Coronary artery (tissue), 2 donors: ENCODE results near the gene ASB7.
A peak's percentile ranks its signal among the peaks of the same experiment; 100 is the strongest.

Experiments used
- DNase-seq: peaks from one replicate; pipeline ENCODE4 v3.0.0-alpha.2; 2017; ENCODE audit warnings: low spot score
- H3K27ac ChIP-seq, 2 donors: fragments of 200-600 bp; sonication (generic); one replicate each; pipeline ENCODE4 v1.5.1; 2016 to 2019
- H3K4me3 ChIP-seq: fragments of 200-600 bp; sonication (generic); 2 replicates; pipeline ENCODE4 v1.5.1; 2016; ENCODE audit warnings: mild to moderate bottlenecking, moderate library complexity
- TF ChIP-seq, protein P1 (sequence below): fragments of 200-600 bp; sonication (generic); IDR thresholded peaks from one replicate; pipeline ENCODE4 v1.5.1; 2019; ENCODE audit warnings: antibody characterized with exemption

Gene ASB7

DNA sequence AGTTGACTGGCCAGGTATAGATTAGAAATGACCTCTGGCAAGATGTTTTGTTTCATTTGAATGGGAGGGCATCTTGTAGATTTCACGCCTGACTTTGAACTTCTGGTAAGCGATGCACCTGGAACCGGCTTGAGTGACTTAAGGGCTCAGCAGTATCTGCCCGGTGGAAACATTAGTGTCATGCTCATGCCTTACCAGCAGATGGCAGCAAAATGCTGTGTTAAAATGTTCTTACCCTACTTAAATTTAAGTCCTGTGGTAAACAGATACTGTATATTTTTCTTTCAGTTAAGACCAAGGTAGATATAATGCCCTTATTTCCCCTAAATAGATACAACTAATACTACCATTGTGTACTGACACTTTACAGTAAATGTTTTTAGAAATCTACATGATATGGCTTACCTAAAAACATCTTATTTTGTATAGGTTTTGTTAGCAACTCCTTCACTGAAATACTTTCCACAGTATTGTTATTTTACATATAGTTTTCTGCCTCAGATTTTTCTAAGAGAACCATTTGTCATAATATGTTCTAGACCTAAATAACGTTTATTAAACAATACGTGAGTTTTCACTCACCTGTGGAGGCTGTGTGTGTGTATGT lies 25.5 kb downstream of the ASB7 start:
- DNase-seq = no peak
- Histone ChIP-seq H3K27ac (no peak overlapping the region), H3K4me3 (no peak overlapping the region)
- TF ChIP-seq, protein P1, sequence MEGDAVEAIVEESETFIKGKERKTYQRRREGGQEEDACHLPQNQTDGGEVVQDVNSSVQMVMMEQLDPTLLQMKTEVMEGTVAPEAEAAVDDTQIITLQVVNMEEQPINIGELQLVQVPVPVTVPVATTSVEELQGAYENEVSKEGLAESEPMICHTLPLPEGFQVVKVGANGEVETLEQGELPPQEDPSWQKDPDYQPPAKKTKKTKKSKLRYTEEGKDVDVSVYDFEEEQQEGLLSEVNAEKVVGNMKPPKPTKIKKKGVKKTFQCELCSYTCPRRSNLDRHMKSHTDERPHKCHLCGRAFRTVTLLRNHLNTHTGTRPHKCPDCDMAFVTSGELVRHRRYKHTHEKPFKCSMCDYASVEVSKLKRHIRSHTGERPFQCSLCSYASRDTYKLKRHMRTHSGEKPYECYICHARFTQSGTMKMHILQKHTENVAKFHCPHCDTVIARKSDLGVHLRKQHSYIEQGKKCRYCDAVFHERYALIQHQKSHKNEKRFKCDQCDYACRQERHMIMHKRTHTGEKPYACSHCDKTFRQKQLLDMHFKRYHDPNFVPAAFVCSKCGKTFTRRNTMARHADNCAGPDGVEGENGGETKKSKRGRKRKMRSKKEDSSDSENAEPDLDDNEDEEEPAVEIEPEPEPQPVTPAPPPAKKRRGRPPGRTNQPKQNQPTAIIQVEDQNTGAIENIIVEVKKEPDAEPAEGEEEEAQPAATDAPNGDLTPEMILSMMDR = peak; percentile 66

- no peak for DNase-seq
- TF ChIP-seq, protein P1 = no peak
- Histone ChIP-seq H3K4me3 (no peak overlapping the region), H3K27ac (no peak overlapping the region)
Observed at GRCh38 chr15:100628746-100629145, 26.4 kb downstream of the ASB7 start.

DNA sequence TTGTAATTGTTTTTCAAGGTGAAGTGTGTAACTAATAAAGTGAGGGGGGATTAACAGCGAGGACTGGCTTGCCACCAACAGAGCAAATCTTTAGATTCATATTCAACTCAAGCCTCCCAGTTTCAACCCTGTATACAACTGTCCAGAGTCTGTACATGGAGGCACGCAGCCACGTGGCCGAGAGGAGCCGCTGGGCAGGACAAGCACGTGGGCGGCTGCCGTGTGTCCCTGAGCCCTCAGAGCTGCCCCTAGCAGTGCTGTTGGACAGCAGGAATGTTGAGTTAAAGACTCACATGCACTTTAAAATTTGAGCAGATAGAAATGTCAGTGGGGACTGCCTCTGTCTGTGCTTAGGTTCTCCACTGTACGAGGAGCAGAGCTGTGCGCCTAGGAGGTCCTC lies 29.4 kb downstream of the ASB7 start:
- no peak overlapping the region for H3K4me3 ChIP-seq
- TF ChIP-seq, protein P1 = no peak
- DNase-seq = no peak
- H3K27ac ChIP-seq = no peak overlapping the region

- TF ChIP-seq, protein P1 = no peak
- DNase-seq = no peak
Observed at GRCh38 chr15:100633763-100634075, 31.3 kb downstream of the ASB7 start.

GRCh38 chr15:100635406-100636071 lies 33.1 kb downstream of the ASB7 start:
- Histone ChIP-seq H3K27ac (no peak overlapping the region), H3K4me3 (no peak overlapping the region)
- no peak for DNase-seq
- TF ChIP-seq, protein P1 = no peak

More at GRCh38 chr15:100633763-100634075, 31.3 kb downstream of the ASB7 start:
- no peak overlapping the region for H3K27ac ChIP-seq
- H3K4me3 ChIP-seq = no peak overlapping the region

GRCh38 chr15:100638177-100638730 lies 35.9 kb downstream of the ASB7 start:
- TF ChIP-seq, protein P1 = no peak
- Histone ChIP-seq H3K4me3 (no peak overlapping the region), H3K27ac (no peak overlapping the region)
- DNase-seq = no peak
